ENCODE measurements around the gene CTBP2. TPM values are rescaled to one million over a fixed set of nuclear protein-coding genes. Genes with fewer than 3 reads are reported as not detected.
"Not testable (repeated sequence)": the region's sequence is repeated elsewhere in the genome, so short reads cannot be mapped to it uniquely, and the experiment has no call there.

Gene CTBP2
- total RNA-seq, 1 donor from 2014 or later = 32.6 TPM

GRCh38 chr10:125187238-125188194 lies 27.2 kb upstream of the CTBP2 start:
- FAIRE-seq (no peak), DNase-seq (ENCODE audit: low spot score in 2 of 2) (no peak)

- DNase-seq (ENCODE audit: low spot score in 2 of 2) = no peak
- no peak for FAIRE-seq
Measured at GRCh38 chr10:125186431-125187170, 26.2 kb upstream of the CTBP2 start.

DNA sequence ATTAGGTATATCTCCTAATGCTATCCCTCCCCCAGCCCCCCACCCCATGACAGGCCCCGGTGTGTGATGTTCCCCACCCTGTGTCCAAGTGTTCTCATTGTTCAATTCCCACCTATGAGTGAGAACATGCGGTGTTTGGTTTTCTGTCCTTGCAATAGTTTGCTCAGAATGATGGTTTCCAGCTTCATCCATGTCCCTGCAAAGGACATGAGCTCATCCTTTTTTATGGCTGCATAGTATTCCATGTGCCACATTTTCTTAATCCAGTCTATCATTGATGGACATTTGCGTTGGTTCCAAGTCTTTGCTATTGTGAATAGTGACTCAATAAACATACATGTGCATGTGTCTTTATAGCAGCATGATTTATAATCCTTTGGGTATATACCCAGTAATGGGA lies 18.7 kb upstream of the CTBP2 start:
- FAIRE-seq; DNase-seq (ENCODE audit: low spot score in 2 of 2): not testable (repeated sequence)

DNA sequence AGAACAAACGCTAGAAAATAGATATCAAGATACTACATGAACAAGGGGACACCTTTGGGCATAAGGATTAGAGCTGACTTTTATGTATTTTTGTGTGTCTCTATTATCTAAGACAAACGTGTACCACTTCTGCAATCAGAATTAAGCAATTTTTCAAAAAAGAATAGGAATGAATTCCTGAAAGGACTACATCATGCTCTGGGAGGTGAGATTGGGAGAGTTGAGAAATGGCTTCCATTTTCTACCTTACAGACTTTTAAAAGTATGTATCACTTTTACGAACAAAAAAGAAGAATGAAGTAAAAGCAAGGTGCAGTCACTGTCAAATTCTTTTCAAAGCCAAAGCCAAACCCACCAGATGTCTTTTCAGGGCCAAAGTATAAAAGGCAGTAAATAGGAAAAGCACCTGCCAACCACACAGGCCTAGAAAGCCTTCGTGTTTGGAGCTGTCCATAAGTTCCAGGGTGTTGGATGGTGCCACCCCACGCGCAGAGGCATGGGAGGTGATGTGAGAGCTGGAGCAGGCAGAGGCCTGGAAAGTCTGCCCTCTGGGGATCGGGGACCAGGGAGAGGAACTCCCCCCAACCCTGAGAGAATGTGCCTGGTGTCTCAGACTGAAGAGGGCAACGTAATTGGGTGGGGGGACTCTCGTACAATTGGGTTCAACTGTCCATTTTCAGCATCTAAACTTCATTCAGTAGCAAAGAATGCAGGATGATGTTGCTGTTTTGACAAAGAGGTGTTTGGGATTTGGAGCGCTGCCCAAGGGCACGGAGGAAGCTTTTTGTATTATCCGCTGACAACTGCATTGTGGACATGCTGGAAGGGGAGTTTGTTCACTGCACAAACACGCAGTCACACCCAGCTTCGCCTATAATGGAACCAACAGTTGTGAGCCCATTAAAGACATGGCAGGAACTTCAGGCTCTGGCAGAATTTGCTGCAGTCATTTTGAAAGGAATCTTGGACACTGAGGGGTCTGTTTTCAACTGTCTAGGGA lies 17.6 kb upstream of the CTBP2 start:
- DNase-seq (ENCODE audit: low spot score in 2 of 2) = no peak
- FAIRE-seq = no peak

DNA sequence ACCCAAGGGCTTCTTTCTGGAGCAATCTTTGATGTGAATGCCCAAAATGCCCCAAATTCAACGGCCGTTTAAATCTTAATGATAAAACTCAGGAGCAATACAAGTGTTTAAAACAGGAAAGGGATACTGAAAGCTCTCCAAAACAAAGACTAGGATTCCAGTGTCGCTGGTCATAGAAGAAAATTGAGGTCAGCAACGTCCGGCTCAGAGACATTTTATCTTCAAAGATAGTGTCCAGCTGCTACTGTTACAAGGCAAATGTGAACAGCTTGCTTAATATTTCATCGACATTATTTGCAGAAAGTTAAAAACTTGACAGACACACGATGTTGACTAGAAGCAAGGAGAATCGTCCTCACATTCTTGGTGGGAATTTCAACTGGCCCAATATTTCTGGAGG lies 15.4 kb upstream of the CTBP2 start:
- FAIRE-seq (no peak), DNase-seq (ENCODE audit: low spot score in 2 of 2) (no peak)

- DNase-seq (ENCODE audit: low spot score in 2 of 2) = no peak
- no peak for FAIRE-seq
Measured at GRCh38 chr10:125174360-125174759, 14.0 kb upstream of the CTBP2 start.

- FAIRE-seq (no peak), DNase-seq (ENCODE audit: low spot score in 2 of 2) (no peak)
Measured at GRCh38 chr10:125172694-125173093, 12.3 kb upstream of the CTBP2 start.

DNA sequence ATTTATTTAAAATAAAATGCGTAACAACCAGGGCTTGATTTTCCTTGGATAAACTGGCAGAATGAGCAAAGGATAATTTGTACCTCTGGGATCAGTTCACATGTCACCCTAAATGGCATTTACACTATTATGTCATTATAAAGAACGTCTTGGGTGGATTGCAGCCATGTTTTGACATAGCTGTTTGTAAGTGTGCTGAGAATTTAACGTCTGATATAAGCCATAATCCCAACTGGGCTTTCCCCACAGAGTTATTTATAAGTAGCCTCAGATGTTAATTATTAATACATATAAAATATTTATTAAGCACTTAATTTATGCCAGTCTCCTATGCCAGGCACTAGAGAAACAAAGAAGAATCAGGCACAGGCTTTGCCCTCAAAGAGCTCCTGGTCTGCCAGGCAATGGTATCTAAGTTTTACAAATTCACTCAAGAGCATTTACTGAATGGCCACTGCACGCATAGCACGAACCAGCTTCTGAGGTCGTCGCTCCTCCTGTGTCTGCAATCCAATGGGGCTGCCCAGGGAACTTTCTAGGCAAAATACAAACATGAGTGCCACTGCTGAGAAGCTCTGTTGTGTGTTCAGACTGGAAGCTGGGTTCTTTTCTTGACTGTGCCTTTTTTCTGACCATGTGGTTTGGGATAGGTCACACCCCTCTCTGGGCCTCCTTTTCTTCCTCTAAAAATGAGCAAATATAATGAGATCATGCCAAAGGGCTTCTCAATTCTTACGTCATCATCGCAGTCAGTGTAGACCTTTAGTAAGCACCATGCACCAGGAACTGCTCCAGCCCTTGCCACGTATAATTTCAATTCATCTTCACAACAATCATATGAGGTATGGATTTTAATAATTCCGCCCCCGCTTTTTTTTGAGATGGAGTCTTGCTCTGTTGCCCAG lies 11.3 kb upstream of the CTBP2 start:
- DNase-seq (ENCODE audit: low spot score in 2 of 2) = no peak
- no peak for FAIRE-seq

DNA sequence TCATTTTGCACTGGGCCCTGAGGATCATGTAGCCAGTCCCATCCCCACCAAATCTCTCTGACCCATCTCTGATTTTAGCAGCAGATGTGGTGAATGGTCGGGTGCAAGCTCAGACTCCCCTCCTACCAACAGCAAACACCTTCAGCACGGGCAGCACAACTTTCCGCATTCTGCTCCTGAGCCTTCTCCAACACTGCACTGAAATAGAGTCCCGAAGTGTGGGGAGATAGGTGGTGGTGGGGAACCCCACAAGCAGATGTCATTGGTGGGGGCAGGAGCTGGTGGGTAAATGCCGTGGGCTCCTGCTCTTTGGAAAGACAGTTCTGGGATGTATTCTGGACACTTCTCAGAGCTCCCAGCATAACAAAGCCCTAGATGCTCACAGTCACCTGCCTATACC lies 9.6 kb upstream of the CTBP2 start:
- no peak for FAIRE-seq
- no peak for DNase-seq (ENCODE audit: low spot score in 2 of 2)

DNA sequence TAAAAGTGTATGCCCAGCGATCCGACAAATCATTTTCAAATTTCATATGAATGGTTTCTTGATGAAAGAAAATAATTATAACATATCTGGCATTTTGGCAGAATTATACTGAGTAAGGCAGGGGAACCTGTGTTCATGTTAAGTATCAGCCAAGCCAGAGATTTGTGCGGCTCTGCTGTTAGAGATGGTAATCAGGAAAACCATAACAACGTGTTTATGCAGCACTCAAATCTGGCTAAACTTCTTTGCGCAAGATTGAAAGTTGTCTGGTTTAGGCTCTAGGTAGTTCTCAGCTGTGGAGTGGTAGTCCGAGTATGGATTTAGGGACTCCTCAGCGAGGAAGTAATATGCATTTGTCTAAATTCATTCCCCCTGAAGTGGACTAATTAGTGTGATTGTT lies 8.9 kb upstream of the CTBP2 start:
- DNase-seq (ENCODE audit: low spot score in 2 of 2) = no peak

GRCh38 chr10:125166658-125167057 lies 6.3 kb upstream of the CTBP2 start:
- FAIRE-seq (no peak), DNase-seq (ENCODE audit: low spot score in 2 of 2) (no peak)

More for the DNA sequence above, 8.9 kb upstream of the CTBP2 start:
- no peak for FAIRE-seq

DNA sequence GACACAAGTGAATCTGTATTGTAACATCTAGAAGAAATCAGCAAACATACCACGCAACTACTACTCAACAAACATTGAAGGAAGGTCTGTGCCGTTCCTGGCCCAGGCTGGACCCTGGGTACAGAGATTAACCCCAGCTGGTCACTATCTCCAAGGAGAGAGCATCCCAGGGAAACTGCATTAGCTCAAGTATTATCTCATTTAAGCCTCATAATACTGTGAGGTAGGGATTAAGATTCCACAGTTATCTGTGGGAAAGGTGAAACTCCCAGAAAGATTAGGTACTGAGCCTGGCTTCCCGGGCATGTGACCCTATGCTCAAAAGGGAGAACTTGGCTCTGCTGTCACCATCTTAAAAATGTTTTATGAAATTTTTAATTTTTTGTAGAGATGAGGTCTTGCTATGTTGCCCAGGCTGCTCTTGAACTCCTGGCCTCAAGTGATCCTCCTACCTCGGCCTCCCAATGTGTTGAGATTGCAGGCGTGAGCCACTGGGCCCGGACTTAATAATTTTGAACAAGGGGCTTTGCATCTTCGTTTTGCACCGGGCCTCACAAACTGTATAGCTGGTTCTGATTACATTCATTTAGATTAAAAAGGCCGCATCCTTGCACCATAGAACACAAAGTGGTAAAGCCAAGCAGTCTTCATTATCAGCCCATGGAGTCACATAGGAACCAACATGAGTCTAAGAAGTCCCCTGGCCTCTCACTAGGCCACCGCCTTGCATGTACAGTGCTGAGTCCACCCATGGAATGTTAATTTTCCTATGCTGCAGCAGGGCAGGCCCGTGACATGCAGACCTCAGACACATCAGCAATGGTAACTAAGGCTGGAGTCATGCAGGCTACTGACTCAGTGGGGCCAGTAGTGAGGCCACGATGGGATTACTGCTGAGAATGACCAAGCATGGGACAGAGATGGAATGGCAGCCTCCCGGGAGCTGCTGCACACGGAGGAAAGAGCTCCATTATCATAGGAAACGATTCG lies 5.5 kb upstream of the CTBP2 start:
- DNase-seq (ENCODE audit: low spot score in 2 of 2) (no peak), FAIRE-seq (no peak)

DNA sequence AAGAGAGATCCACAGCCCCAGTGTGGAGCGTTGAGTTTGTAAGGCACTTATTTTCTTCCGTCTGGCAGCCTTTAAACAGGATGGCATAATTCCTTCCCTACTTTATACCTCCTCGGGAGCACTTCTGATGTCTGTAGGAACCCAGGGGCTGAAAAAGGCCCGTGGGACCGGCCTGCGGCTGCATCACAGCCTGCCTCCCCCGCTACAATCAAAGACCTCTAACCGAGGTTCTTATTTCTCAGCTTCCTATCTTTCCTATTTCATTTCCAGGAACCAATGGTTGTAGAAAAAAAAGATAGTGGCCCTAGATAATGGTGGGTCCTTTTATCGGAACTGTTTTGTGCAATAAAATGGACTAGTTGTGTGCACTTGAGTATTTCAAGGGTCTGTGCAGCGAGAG lies 4.1 kb upstream of the CTBP2 start:
- DNase-seq (ENCODE audit: low spot score in 2 of 2) = no peak
- FAIRE-seq = no peak

GRCh38 chr10:125163803-125164202 lies 3.4 kb upstream of the CTBP2 start:
- FAIRE-seq (no peak), DNase-seq (ENCODE audit: low spot score in 2 of 2) (no peak)

DNA sequence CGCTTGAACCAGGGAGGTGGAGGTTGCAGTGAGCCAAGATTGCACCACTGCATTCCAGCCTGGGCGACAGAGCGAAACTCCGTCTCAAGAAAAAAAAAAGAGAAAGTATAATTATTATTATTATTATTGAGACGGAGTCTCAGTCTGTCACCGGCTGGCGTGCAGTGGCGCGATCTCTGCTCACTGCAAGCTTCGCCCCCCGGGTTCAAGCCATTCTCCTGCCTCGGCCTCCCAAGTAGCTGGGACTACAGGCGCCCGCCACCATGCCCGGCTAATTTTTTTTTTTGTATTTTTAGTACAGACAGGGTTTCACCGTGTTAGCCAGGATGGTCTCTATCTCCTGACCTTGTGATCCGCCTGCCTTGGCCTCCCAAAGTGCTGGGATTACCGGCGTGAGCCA lies 2.9 kb upstream of the CTBP2 start:
- not testable (repeated sequence) for FAIRE-seq; DNase-seq (ENCODE audit: low spot score in 2 of 2)

- FAIRE-seq = no peak
- no peak for DNase-seq (ENCODE audit: low spot score in 2 of 2)
Measured at GRCh38 chr10:125162120-125162931, 2.0 kb upstream of the CTBP2 start.

- FAIRE-seq (no peak), DNase-seq (ENCODE audit: low spot score in 2 of 2) (no peak)
Measured at GRCh38 chr10:125161707-125162119, 1.4 kb upstream of the CTBP2 start.

Measured in frontal cortex (tissue), 4 donors.